DMS79 (cell line): ENCODE data around the gene LMOD1.
A peak's percentile ranks its signal among the peaks of the same experiment; 100 is the strongest.
"Not testable (repeated sequence)": the region's sequence is repeated elsewhere in the genome, so short reads cannot be mapped to it uniquely, and the experiment has no call there.

ENCODE experiments used
- DNase-seq: peaks from one replicate; lab custom pipeline; 2025; lab: John Stamatoyannopoulos, UW

Gene LMOD1

GRCh38 chr1:201859424-201859823, 86.9 kb downstream of the LMOD1 start:
- DNase-seq: no peak

- DNase-seq: not testable (repeated sequence)
Measured at GRCh38 chr1:201856722-201857121, 89.6 kb downstream of the LMOD1 start.

DNA sequence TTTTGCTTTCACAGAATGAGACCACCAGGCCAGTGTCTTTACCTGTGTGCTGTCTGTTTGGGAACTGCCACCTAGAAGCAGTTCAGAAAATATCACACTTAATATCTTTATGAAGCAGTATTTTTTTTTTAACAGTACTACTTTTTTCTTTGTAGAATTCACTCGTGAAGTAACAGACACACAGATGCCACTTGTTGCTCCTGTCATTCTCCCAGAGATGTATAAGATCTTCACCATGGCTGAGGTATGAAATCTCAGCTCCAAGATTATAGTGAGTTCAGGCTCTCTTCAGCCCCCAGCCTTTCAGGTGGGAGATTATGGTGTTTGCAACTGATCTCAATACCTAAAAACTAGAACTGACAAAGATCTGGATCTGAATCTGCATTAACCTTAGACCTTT, 94.4 kb downstream of the LMOD1 start:
- DNase-seq: no peak

- DNase-seq: peak; percentile 14
Measured at GRCh38 chr1:201850053-201850397, 96.3 kb downstream of the LMOD1 start.

- no peak for DNase-seq
Measured at GRCh38 chr1:201849372-201850052, 96.8 kb downstream of the LMOD1 start.

- DNase-seq: no peak
Measured at GRCh38 chr1:201848230-201848629, 98.1 kb downstream of the LMOD1 start.

GRCh38 chr1:201847150-201847549, 99.2 kb downstream of the LMOD1 start:
- no peak for DNase-seq
